ENCODE results near the gene PRKAR1A. TPM values are rescaled to one million over a fixed set of nuclear protein-coding genes. Genes with fewer than 3 reads are reported as not detected.

PRKAR1A gene
- polyA plus RNA-seq, 1 donor, result 331 TPM

Other genes with a start within 250 kb of the PRKAR1A start
- 0.72 TPM for gene SLC16A6, start 221.3 kb upstream of the PRKAR1A start, polyA plus RNA-seq (ENCODE audit: insufficient read length)
- gene ARSG, start 220.9 kb upstream of the PRKAR1A start, polyA plus RNA-seq (ENCODE audit: insufficient read length), result 3.5 TPM
- 39.4 TPM for gene WIPI1, start 54.9 kb upstream of the PRKAR1A start, polyA plus RNA-seq (ENCODE audit: insufficient read length)
- gene FAM20A, start 88.9 kb downstream of the PRKAR1A start, polyA plus RNA-seq (ENCODE audit: insufficient read length), result 10.2 TPM